ENCODE results near the gene MRPL24.
"Not testable (repeated sequence)": the region's sequence is repeated elsewhere in the genome, so short reads cannot be mapped to it uniquely, and the experiment has no call there.

Gene MRPL24

GRCh38 chr1:156757572-156758253 lies 16.8 kb upstream of the MRPL24 start:
- DNase-seq, result not testable (repeated sequence)

DNA sequence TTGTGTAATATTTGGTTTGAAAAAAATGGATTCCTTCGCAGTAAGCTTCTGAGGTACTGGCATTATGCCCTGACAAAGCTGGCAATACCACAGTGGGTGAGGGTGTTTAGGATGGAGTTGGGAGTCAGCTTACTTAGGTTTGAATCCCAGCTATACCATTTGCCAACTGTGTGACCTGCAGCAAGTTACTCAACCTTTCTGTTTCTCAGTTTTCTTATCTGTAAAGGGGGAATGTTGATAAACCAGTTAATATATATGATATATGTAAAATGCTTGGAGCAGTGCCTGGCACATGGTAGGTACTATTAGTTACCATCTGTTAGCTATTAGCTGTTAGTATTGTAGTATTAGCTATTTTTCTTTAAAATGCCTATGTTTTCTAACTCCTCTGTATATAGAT lies 15.5 kb upstream of the MRPL24 start:
- DNase-seq, result no peak

GRCh38 chr1:156755527-156755950 lies 14.7 kb upstream of the MRPL24 start:
- DNase-seq, result no peak

- no peak for DNase-seq
Measured at GRCh38 chr1:156754219-156754618, 13.3 kb upstream of the MRPL24 start.

DNA sequence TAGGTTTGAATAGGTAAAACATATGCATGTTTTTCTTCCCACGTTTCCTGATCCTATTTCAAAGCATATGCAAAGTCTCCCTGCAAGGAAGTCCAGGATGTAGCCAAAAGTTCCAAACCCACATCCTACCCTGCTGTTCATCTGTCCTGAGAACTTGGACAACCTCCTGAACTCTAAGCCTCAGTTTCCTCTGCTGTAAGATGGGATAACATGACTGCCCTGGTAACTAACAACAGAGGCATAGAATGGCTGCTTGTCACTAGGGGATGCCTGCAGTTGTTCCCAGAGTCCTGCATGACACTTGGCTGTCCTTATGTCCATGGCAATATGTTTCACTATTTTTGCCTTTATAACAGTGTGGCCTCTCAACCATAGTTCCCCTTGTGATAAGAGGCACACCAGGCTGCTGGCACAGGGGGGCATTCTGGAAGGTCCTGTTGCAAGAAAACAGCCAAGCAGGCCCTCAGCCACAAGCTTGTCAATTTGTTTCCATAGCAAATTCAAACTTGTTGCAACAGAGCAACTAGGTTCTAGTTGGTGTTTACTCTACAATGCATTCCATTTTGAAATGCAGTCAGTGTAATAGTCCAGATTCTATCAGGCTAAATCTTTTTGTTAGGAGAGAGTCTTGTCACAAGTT lies 12.1 kb upstream of the MRPL24 start:
- no peak for DNase-seq

DNA sequence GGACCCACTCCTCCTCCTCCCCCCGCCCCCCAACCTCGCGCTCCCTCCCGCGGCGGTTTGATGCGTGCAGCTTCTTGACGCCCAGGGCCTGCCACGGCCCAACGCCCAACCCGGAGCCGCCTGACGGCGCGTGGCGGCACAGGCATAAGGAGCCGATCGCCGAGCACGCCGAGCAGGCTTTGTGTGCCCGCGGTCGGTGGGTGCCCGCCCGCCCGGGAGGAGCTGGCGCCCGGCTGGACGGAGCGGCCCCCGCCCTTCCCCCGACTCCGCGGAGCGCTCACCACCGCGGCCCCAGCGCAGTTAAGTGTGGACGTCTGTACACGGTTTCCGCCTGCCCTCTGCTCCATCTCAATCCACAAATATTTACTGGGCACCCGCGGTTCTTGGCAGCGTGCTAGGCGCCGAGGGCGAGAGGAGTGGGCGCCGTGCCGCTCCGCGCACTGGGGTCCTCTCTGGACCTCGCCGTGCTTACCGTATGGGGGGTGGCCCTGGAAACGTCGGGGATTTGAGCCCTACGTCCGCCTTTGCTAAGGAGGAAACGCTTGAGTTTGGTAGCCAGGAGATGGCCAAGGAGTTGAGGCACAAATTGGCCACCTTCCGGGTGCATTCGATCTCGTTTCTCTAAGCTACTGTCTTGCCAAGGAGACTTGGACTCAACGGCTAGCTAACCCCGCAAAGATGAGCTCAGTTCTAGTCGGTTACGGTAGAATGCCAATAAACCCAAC lies 11.0 kb upstream of the MRPL24 start:
- DNase-seq, result peak; percentile 99

GRCh38 chr1:156751451-156751756 lies 10.5 kb upstream of the MRPL24 start, which contains the start of gene HDGF:
Gene HDGF (minus strand): TSS chr1:156751675. CDS start chr1:156751429, 246 bp downstream.
- DNase-seq, result no peak

DNA sequence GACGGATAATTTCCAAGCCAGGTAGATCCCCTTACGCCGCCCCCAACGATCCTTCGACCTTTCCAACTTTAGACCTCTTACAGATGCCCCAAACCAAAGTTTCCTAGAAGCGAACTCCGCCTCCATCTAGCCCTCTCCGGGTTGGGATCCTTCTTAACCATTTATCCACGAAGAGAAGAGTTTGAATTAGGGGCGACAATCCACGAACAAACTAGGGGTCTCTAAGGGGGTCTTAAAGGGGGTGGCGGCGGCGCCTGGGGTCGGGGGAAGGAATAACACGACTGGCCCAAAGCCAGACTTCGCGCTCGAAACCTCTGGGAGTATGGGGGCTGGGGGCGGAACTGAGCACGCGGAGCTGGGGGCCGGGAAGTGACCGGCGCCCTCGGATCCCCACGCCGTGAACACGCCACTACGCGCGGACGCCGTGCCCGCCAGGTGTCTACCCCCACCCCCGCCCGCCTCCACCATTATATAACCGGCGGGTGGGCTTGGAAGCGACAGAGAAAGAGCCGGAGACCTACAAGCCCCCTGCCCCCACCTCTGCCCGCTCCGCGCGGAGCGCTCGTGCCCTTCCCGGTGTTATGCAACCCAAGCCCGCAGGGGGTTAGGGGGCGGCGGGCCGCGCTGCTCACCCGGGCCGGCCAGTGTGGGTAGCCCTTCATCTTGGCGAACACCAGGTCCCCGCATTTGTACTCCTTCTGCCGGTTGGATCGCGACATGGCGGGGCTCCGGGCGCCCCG lies 10.0 kb upstream of the MRPL24 start:
- DNase-seq, result peak; percentile 33

GRCh38 chr1:156750191-156750672 lies 9.3 kb upstream of the MRPL24 start:
- peak; percentile 47 for DNase-seq

DNA sequence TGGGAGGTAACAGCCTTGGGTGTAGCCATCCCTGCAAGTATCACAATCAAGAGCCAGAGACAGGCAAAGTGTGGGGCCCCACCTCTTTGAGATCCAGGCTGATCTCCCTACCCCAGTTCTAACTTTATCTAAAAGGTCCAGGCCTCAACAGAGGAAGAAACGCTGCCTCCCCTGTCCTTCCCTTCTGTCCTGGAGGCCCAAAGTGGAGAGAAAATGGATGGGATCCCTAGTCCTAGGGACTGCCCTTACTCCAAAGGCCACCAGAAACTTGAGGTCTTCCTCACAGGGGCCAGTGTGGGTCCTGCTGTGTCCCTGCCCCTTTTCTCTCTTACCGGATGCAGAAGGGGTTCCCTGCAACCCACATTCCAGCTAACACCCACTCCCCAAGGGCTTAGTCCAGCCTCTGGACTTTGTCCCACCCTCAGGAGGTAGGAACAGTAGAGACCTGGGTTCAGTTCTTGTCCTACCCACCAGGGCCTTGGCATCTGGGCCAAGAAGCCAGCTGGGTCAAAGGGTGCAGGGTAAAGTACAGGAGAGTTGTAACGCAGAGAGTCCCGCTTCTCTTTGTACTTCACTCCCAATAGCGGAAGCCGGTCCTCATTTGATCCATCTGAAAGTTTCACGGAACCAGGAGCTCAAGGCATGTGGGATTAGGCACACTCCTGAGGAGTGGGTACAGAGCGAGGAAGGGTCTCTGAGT lies 8.7 kb upstream of the MRPL24 start:
- DNase-seq, result no peak

- DNase-seq, result no peak
Measured at GRCh38 chr1:156748670-156749418, 8.0 kb upstream of the MRPL24 start.

DNA sequence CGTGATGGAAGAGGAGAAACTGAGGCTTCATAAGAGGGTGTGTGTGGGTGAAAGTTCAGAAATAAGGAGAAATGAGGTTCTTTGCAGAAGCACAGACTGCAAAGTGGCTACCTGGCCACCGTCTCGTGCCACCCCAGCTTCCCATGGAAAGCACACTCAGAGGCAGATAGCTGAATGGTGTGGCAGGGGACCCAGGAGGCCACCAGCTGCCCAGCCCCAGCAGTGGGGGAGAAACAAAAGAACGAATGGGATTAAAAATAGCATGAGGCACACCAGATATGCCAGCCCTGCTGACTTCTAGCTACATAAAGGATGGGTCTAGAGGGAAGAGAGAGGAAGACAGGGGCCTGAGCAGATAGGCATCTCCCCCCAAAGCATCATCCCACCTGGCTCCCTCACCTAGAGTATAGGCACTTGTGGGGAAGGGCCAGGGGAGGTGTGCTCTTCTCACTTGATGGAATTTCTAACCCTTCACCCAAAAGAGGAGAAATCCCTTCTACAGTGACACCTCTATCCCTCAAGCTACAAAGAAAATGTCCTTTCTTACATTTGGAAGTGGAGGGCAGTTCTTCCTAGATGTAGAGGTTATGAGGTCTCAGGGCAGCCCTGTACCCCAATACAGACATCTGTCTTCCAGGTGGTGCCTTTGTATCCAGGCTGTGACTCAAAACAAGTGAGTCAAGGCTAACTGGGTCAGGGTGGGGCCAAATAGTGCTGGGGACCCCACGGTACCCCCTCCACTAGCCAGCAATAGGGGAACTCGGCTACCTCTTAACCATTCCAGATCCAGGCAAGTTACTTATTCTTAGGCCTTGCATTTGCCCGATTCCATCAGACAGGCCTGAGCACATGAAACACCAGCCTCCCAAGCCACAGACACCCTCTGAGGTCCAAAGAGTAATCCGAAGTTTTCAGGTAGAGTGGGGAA lies 7.1 kb upstream of the MRPL24 start:
- DNase-seq, result no peak

- peak; percentile 61 for DNase-seq
Measured at GRCh38 chr1:156746728-156747631, 6.1 kb upstream of the MRPL24 start.

DNA sequence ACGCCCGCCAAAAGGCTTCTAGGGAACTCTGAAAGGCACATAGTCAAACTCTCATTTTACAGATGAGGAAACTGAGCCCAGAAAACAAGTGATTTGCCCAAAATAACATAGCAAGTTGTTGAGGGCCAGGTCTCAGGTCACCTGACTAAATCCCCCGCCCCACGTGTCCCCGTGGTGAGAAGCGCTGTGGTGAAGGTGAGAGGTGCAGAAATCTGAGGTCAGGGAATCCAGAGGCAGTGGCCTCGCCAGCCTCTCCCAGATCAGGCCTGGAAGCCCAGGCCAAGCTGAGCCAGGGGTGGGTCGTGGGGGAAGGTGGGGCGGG lies 5.5 kb upstream of the MRPL24 start:
- DNase-seq, result no peak

DNA sequence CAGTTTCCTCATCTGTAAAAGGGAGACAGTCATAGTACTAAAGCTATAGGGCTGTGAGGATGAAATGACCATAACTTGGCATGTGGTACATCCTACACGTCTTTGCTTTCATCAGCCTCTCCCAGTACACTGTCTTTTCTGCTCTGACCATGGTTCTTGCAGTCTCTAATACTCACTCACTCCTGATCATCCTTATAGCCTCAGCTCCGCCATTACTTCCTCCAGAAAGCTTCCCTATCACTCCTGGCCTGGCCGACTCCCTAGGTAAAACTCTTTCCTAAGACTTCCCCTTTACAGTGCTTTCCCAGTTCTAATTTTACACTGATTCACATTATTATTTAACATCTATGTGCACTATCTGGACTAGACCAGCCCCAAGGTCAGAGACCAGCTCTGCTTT lies 5.0 kb upstream of the MRPL24 start:
- DNase-seq, result no peak

- DNase-seq, result no peak
Measured at GRCh38 chr1:156744786-156745419, 4.0 kb upstream of the MRPL24 start.

DNA sequence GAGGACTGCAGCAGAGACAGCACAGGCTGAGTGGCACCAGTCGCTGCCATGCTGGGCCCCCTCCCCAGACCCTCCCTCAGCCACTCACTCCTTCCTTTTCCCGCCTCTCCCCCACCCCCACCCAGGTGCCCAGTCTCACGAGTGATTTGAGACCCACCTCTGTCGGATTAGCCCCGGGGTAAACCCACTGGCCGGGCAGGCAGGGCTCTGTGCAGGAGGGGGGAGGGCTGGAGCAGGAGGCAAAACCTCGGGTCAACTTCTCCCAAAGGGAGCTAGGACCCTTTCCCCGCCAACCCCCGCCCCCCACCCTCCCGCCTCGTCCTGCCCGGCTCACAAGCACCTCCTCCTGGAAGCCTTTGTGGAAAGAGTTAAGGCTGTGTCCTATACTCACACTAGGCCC lies 3.5 kb upstream of the MRPL24 start:
- no peak for DNase-seq

DNA sequence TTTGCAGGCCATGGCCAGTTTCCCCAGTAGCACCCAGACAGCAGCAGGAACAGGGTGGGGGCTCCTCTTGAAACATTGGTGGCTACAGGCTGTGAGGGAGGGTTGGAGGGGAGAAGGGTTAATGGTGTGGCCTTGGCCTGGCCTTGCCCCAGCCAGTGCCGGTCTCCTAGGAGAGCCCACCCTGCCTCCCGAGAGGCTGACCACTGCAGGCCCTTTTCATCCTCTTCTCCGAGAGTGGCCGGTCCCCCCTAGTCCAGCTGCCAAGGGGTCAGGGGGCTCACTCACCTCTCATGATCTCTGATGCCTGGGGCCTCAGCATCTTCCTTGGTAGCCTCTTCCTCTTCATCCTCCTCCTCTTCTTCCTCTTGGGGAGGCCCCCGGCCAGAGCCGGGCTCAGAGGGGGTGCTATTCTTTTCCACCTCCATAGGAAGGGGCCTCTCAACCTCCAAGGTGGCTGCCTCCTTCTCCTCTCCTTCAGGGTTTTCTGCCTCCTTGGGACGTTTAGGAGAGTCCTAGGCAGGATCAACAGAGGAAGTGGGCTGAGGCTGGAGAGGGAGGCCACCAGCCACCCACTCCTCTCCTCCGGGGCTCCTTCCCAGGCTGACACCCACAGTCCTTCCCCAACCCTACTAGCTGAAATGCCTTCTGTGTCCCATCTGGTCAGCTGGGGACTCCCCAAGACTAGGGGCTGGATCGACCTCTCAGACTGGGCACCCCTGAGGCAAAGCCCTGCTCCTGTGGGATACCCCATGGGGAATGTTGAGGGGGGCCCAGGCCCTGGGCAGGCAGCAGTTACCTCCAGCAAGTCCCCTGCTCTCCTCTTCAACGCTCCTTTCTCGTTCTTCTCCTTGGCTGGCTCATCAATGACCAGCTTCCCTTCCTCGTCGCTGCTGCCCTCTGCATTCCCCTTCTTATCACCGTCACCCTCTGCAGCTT lies 2.7 kb upstream of the MRPL24 start:
- no peak for DNase-seq
